ENCODE data around the gene CACNG5.

CACNG5 gene

GRCh38 chr17:66826856-66827255 is 8.1 kb upstream of the CACNG5 start:
- DNase-seq (ENCODE audit: low read depth), result no peak

- no peak for DNase-seq (ENCODE audit: low read depth)
Observed at GRCh38 chr17:66829386-66829864, 5.5 kb upstream of the CACNG5 start.

GRCh38 chr17:66829883-66830282 is 5.0 kb upstream of the CACNG5 start:
- DNase-seq (ENCODE audit: low read depth), result no peak

- no peak for DNase-seq (ENCODE audit: low read depth)
Observed at GRCh38 chr17:66830451-66830850, 4.5 kb upstream of the CACNG5 start.

GRCh38 chr17:66831383-66832210 is 3.3 kb upstream of the CACNG5 start:
- no peak for DNase-seq (ENCODE audit: low read depth)

- no peak for DNase-seq (ENCODE audit: low read depth)
Observed at GRCh38 chr17:66833201-66833600, 1.7 kb upstream of the CACNG5 start.

- DNase-seq (ENCODE audit: low read depth), result no peak
Observed at GRCh38 chr17:66834426-66834918, 445 bp upstream of the CACNG5 start.

GRCh38 chr17:66835476-66835875 is 559 bp downstream of the CACNG5 start:
- DNase-seq (ENCODE audit: low read depth), result no peak

- no peak for DNase-seq (ENCODE audit: low read depth)
Observed at GRCh38 chr17:66836063-66837005, 1.4 kb downstream of the CACNG5 start.

- no peak for DNase-seq (ENCODE audit: low read depth)
Observed at GRCh38 chr17:66837226-66837625, 2.3 kb downstream of the CACNG5 start.

GRCh38 chr17:66837885-66838665 is 3.2 kb downstream of the CACNG5 start:
- no peak for DNase-seq (ENCODE audit: low read depth)

GRCh38 chr17:66839616-66840015 is 4.7 kb downstream of the CACNG5 start:
- DNase-seq (ENCODE audit: low read depth), result no peak

- DNase-seq (ENCODE audit: low read depth), result no peak
Observed at GRCh38 chr17:66840061-66840460, 5.1 kb downstream of the CACNG5 start.

- no peak for DNase-seq (ENCODE audit: low read depth)
Observed at GRCh38 chr17:66841328-66841727, 6.4 kb downstream of the CACNG5 start.

GRCh38 chr17:66841744-66842143 is 6.8 kb downstream of the CACNG5 start:
- DNase-seq (ENCODE audit: low read depth), result no peak

GRCh38 chr17:66842505-66842904 is 7.6 kb downstream of the CACNG5 start:
- no peak for DNase-seq (ENCODE audit: low read depth)

GRCh38 chr17:66842959-66843358 is 8.0 kb downstream of the CACNG5 start:
- DNase-seq (ENCODE audit: low read depth), result no peak

- no peak for DNase-seq (ENCODE audit: low read depth)
Observed at GRCh38 chr17:66843627-66844026, 8.7 kb downstream of the CACNG5 start.

GRCh38 chr17:66847704-66848103 is 12.8 kb downstream of the CACNG5 start:
- no peak for DNase-seq (ENCODE audit: low read depth)

- DNase-seq (ENCODE audit: low read depth), result no peak
Observed at GRCh38 chr17:66848496-66848895, 13.6 kb downstream of the CACNG5 start.

- no peak for DNase-seq (ENCODE audit: low read depth)
Observed at GRCh38 chr17:66849032-66849655, 14.2 kb downstream of the CACNG5 start.

All from stimulated activated CD8-positive, alpha-beta memory T cell treated with anti-CD3 and anti-CD28 coated beads, Interleukin-4, amount 100 ng/mL, for 24 hours (primary cell).